Urothelium cell line (cell line): Measurements from ENCODE around the gene WFIKKN2.

Experiments used
- DNase-seq: peaks from one replicate; pipeline ENCODE4 v3.0.0; 2011; ENCODE audit warnings: low spot score, mixed read lengths
- FAIRE-seq: peaks from 2 replicates; lab custom pipeline; 2011; peaks lifted over from hg19 to GRCh38; lab: Jason Lieb, UNC

The WFIKKN2 gene

GRCh38 chr17:50833510-50834428, 1.6 kb upstream of the WFIKKN2 start:
- FAIRE-seq (no peak), DNase-seq (no peak)

GRCh38 chr17:50834429-50835300, 721 bp upstream of the WFIKKN2 start:
- no peak for FAIRE-seq

GRCh38 chr17:50836826-50837225, 1.4 kb downstream of the WFIKKN2 start:
- DNase-seq (no peak), FAIRE-seq (peak; percentile 77)

More at GRCh38 chr17:50834429-50835300, 721 bp upstream of the WFIKKN2 start:
- no peak for DNase-seq

- FAIRE-seq (no peak), DNase-seq (no peak)
Measured at GRCh38 chr17:50837286-50837979, 2.0 kb downstream of the WFIKKN2 start.

- DNase-seq (no peak), FAIRE-seq (no peak)
Measured at GRCh38 chr17:50837980-50838954, 2.9 kb downstream of the WFIKKN2 start.

- DNase-seq (no peak), FAIRE-seq (no peak)
Measured at GRCh38 chr17:50839591-50840310, 4.4 kb downstream of the WFIKKN2 start.

GRCh38 chr17:50840311-50840851, 5.0 kb downstream of the WFIKKN2 start:
- no peak for FAIRE-seq
- no peak for DNase-seq

- FAIRE-seq (no peak), DNase-seq (no peak)
Measured at GRCh38 chr17:50841277-50841948, 6.0 kb downstream of the WFIKKN2 start.

GRCh38 chr17:50841949-50842354, 6.6 kb downstream of the WFIKKN2 start:
- peak; percentile 85 for DNase-seq
- FAIRE-seq, result no peak

- DNase-seq (no peak), FAIRE-seq (peak; percentile 77)
Measured at GRCh38 chr17:50842506-50843149, 7.2 kb downstream of the WFIKKN2 start.

GRCh38 chr17:50843150-50843905, 7.9 kb downstream of the WFIKKN2 start:
- no peak for FAIRE-seq
- no peak for DNase-seq

- DNase-seq, result no peak
- FAIRE-seq, result no peak
Measured at GRCh38 chr17:50844117-50844700, 8.8 kb downstream of the WFIKKN2 start.

GRCh38 chr17:50845240-50846147, 10.1 kb downstream of the WFIKKN2 start:
- FAIRE-seq (no peak), DNase-seq (peak; percentile 67)

- no peak for FAIRE-seq
- DNase-seq, result no peak
Measured at GRCh38 chr17:50847566-50847965, 12.2 kb downstream of the WFIKKN2 start.

- DNase-seq (no peak), FAIRE-seq (no peak)
Measured at GRCh38 chr17:50848039-50848438, 12.7 kb downstream of the WFIKKN2 start.

- DNase-seq, result no peak
- FAIRE-seq, result no peak
Measured at GRCh38 chr17:50848711-50849110, 13.3 kb downstream of the WFIKKN2 start.
